Measurements from ENCODE around the gene ALPK1. TPM values are rescaled to one million over a fixed set of nuclear protein-coding genes. Genes with fewer than 3 reads are reported as not detected.
"Not testable (repeated sequence)": the region's sequence is repeated elsewhere in the genome, so short reads cannot be mapped to it uniquely, and the experiment has no call there.

Gene ALPK1
- total RNA-seq, 6 experiments from 2014 or later: 5.8 to 9.0 (median 7.8) TPM

DNA sequence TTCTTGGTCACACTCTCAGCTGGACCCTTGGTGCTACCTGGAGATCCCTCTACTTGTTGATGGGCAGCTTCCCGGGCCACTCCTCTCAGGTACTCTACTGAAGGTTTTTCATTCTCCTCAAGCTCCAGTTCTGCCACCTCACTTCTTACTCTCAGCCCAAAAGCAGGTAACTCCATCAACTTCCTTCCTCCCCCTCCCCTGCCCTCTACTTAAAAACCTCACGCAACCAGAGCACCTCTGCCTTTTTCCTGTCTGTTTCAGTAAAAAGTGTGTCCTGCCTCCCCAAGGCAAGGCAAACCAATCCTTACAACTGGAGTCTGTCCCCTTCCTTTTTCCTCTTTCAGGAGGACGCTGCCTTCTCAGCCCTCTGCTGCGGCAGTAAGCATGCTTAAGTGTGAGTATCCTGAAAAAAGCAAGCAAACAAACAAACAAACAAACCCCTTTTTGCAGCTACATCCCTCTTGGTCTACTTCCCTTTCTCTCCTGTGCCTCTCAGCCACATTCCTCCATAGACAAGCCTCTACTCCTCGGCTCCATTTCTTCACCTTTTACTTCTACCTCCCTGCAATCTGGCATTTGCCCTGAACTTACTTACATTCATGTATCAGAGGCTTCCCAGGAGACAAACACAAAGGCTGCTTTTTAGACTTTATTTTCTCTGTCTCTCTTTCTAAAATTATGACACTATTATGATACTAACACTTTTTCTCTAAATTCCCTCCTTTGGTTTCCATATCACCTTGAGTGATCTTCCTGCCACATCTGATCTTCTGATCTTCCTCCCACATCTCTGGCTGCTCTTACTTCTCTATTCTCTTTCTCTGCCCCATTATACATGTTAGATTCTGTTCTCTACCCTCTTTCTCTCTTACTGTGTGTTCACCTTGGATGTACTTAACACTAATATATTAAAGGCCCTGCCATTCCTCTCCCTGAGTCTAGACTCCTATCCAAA is 5.4 kb downstream of the ALPK1 start:
- Mint-ChIP-seq H3K4me3 (no peak overlapping the region), H3K9me3 (no peaks in the 10 kb centered on the region), H3K36me3 (ENCODE audit: low read depth) (no peaks in the 10 kb centered on the region), H3K4me1 (ENCODE audit: low read depth) (peaks cover 14% of the 10 kb centered on the region), H3K27me3 (ENCODE audit: insufficient read depth) (no peaks in the 10 kb centered on the region), H3K27ac (no peak overlapping the region)
- TF ChIP-seq, protein P1, sequence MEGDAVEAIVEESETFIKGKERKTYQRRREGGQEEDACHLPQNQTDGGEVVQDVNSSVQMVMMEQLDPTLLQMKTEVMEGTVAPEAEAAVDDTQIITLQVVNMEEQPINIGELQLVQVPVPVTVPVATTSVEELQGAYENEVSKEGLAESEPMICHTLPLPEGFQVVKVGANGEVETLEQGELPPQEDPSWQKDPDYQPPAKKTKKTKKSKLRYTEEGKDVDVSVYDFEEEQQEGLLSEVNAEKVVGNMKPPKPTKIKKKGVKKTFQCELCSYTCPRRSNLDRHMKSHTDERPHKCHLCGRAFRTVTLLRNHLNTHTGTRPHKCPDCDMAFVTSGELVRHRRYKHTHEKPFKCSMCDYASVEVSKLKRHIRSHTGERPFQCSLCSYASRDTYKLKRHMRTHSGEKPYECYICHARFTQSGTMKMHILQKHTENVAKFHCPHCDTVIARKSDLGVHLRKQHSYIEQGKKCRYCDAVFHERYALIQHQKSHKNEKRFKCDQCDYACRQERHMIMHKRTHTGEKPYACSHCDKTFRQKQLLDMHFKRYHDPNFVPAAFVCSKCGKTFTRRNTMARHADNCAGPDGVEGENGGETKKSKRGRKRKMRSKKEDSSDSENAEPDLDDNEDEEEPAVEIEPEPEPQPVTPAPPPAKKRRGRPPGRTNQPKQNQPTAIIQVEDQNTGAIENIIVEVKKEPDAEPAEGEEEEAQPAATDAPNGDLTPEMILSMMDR (IDR thresholded peaks at IDR 0.05): no peak
- DNase-seq: no peak

DNA sequence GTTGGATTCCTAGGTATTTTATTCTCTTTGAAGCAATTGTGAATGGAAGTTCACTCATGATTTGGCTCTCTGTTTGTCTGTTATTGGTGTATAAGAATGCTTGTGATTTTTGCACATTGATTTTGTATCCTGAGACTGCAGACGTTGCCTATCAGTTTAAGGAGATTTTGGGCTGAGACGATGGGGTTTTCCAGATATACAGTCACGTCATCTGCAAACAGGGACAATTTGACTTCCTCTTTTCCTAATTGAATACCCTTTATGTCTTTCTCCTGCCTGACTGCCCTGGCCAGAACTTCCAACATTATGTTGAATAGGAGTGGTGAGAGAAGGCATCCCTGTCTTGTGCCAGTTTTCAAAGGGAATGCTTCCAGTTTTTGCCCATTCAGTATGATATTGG is 8.3 kb downstream of the ALPK1 start:
- H3K36me3 Mint-ChIP-seq (ENCODE audit: low read depth); H3K27ac Mint-ChIP-seq; DNase-seq; H3K27me3 Mint-ChIP-seq (ENCODE audit: insufficient read depth); H3K9me3 Mint-ChIP-seq; H3K4me3 Mint-ChIP-seq; H3K4me1 Mint-ChIP-seq (ENCODE audit: low read depth): not testable (repeated sequence)

GRCh38 chr4:112309263-112309791 is 12.2 kb downstream of the ALPK1 start:
- not testable (repeated sequence) for H3K4me3 Mint-ChIP-seq; H3K27ac Mint-ChIP-seq; DNase-seq; H3K4me1 Mint-ChIP-seq (ENCODE audit: low read depth); H3K36me3 Mint-ChIP-seq (ENCODE audit: low read depth); H3K27me3 Mint-ChIP-seq (ENCODE audit: insufficient read depth); H3K9me3 Mint-ChIP-seq

DNA sequence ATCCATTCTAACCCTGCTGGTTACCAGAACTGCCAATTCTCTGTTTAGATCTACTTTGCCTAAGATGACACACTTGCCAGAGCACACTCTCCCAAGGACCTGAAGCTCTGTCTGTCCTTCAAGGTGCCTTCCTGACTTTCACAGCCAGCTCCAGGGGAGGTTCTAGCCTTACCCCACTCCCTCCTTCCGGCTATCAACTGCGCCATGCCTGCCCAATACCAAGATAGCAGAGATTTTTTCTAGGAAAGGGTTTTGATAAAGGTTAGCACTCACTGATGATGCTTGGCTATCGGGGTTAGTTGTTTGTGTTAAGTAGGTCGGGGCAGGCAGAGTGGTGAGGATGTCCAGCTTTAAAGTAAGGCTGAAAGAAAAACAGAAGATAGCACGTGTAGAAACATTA is 14.3 kb downstream of the ALPK1 start:
- Mint-ChIP-seq H3K36me3 (ENCODE audit: low read depth) (no peaks in the 10 kb centered on the region; the same call in 1 of the 2 replicates), H3K4me3 (no peak overlapping the region), H3K27me3 (ENCODE audit: insufficient read depth) (peaks cover 1% of the 10 kb centered on the region; the same call in 1 of the 2 replicates), H3K4me1 (ENCODE audit: low read depth) (no peaks in the 10 kb centered on the region), H3K27ac (no peak overlapping the region), H3K9me3 (no peaks in the 10 kb centered on the region)
- DNase-seq: no peak
- TF ChIP-seq, protein P1 (IDR thresholded peaks at IDR 0.05): no peak

DNA sequence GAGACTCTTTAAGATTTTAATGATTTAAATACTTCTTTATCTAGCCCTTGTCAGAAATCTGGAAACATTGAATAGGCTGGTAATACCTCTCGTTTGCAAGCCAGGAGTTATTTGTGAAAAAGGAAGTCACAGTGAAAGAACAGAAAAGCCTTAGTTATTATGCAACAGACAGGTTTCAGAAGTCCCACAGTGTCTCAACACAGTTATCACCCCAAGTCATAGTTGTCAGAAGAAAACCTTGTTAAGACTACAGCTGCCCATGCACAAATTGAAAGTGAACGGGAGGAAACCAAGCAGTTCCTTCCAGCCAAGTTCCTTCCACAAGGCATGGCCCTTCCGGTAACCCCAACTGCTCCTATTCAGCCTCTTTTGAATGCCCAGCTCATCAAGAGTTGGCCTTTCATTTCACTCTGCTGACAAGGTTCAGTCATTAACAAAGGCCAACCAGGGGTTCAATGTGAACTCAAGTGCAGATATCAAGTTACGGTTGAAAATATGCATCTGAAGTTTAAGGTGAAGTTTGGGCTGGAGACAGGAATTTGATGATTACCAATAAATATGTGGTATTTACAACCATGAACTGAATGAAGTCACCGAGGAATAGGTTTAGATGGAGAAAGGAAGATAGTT is 15.6 kb downstream of the ALPK1 start:
- TF ChIP-seq, protein P1 (IDR thresholded peaks at IDR 0.05): no peak
- H3K27me3 Mint-ChIP-seq (ENCODE audit: insufficient read depth): peaks cover 1% of the 10 kb centered on the region; the same call in 1 of the 2 replicates
- peaks cover 5% of the 10 kb centered on the region; the same call in 1 of the 2 replicates for H3K36me3 Mint-ChIP-seq (ENCODE audit: low read depth)
- no peak overlapping the region for H3K27ac Mint-ChIP-seq
- no peak overlapping the region for H3K4me3 Mint-ChIP-seq
- no peaks in the 10 kb centered on the region for H3K9me3 Mint-ChIP-seq
- DNase-seq: no peak
- peaks cover 5% of the 10 kb centered on the region; the same call in 1 of the 2 replicates for H3K4me1 Mint-ChIP-seq (ENCODE audit: low read depth)

GRCh38 chr4:112315446-112315845 is 18.3 kb downstream of the ALPK1 start:
- no peaks in the 10 kb centered on the region for H3K27me3 Mint-ChIP-seq (ENCODE audit: insufficient read depth)
- no peak overlapping the region for H3K4me3 Mint-ChIP-seq
- TF ChIP-seq, protein P1 (IDR thresholded peaks at IDR 0.05): no peak
- H3K27ac Mint-ChIP-seq: no peak overlapping the region
- peaks cover 5% of the 10 kb centered on the region; the same call in 1 of the 2 replicates for H3K36me3 Mint-ChIP-seq (ENCODE audit: low read depth)
- no peaks in the 10 kb centered on the region for H3K9me3 Mint-ChIP-seq
- no peak for DNase-seq
- peaks cover 5% of the 10 kb centered on the region; the same call in 1 of the 2 replicates for H3K4me1 Mint-ChIP-seq (ENCODE audit: low read depth)

Measured in HFFc6 (cell line).